ENCODE measurements around the gene UGT1A6. TPM values are rescaled to one million over a fixed set of nuclear protein-coding genes. Genes with fewer than 3 reads are reported as not detected.

Gene UGT1A6
- total RNA-seq, 2 donors from 2014 or later = not detected

DNA sequence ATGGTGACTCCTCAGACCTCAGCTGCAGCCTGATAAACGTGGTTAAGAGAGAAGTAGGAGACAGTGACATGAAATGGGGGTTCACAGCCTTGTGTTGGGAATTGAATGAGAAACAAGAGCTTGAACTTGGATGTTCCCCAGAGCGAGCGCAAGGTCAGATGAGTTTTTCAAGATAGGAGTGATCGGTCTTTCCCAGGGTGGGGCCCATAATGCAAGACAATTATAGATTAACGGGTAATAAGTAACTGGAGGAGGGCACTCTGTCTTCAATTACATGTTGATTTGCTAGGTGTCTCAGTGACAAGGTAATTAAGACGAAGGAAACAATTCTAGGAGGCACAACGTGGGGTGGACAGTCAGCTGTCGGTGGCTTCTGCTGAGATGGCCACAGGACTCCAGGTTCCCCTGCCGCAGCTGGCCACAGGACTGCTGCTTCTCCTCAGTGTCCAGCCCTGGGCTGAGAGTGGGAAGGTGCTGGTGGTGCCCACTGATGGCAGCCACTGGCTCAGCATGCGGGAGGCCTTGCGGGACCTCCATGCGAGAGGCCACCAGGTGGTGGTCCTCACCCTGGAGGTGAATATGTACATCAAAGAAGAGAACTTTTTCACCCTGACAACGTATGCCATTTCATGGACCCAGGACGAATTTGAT, 20.0 kb downstream of the UGT1A6 start, which contains the start of gene UGT1A5:
UGT1A5 (plus strand) TSS at position 297 of the 651 bp plus-strand sequence; CDS start at position 382, 85 bp downstream.
- TF ChIP-seq, protein P1, sequence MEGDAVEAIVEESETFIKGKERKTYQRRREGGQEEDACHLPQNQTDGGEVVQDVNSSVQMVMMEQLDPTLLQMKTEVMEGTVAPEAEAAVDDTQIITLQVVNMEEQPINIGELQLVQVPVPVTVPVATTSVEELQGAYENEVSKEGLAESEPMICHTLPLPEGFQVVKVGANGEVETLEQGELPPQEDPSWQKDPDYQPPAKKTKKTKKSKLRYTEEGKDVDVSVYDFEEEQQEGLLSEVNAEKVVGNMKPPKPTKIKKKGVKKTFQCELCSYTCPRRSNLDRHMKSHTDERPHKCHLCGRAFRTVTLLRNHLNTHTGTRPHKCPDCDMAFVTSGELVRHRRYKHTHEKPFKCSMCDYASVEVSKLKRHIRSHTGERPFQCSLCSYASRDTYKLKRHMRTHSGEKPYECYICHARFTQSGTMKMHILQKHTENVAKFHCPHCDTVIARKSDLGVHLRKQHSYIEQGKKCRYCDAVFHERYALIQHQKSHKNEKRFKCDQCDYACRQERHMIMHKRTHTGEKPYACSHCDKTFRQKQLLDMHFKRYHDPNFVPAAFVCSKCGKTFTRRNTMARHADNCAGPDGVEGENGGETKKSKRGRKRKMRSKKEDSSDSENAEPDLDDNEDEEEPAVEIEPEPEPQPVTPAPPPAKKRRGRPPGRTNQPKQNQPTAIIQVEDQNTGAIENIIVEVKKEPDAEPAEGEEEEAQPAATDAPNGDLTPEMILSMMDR (conservative IDR thresholded peaks at IDR 0.05) = no peak
- Histone ChIP-seq H3K9ac (ENCODE audit: extremely low read depth, low read length, poor library complexity, severe bottlenecking) (no peak within 1 kb of the TSS), H3K27ac (ENCODE audit: low read depth, low read length) (no peak within 1 kb of the TSS), H3K4me3 (ENCODE audit: low read length) (no peak within 1 kb of the TSS), H3K4me1 (ENCODE audit: control insufficient read depth, insufficient read depth, low read length) (no peaks in the 10 kb centered on the region), H3K9me3 (ENCODE audit: control insufficient read depth, low read length) (no peaks in the 10 kb centered on the region), H3K36me3 (ENCODE audit: control insufficient read depth, insufficient read depth, low read length) (no peaks in the 10 kb centered on the region), H3K27me3 (ENCODE audit: control insufficient read depth, insufficient read depth, low read length, poor library complexity, severe bottlenecking) (no peaks in the 10 kb centered on the region)
- Mint-ChIP-seq H3K27ac (no peak within 1 kb of the TSS), H3K4me1 (peaks cover 5% of the 10 kb centered on the region), H3K9me3 (no peaks in the 10 kb centered on the region), H3K36me3 (ENCODE audit: low read depth) (no peaks in the 10 kb centered on the region), H3K4me3 (no peak within 1 kb of the TSS), H3K27me3 (ENCODE audit: insufficient read depth) (peaks cover 13% of the 10 kb centered on the region)
- no peak for DNase-seq
- 92% methylated on average over 11 to 14 of the region's 14 CpGs for WGBS, 2 experiments (ENCODE audit: insufficient coverage in 1 of 2, insufficient read length in 1 of 2)

DNA sequence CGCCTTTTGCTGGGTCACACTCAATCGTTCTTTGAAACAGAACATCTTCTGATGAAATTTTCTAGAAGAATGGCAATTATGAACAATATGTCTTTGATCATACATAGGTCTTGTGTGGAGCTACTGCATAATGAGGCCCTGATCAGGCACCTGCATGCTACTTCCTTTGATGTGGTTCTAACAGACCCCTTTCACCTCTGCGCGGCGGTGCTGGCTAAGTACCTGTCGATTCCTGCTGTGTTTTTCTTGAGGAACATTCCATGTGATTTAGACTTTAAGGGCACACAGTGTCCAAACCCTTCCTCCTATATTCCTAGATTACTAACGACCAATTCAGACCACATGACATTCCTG, 20.5 kb downstream of the UGT1A6 start:
- Histone ChIP-seq H3K27me3 (ENCODE audit: control insufficient read depth, insufficient read depth, low read length, poor library complexity, severe bottlenecking) (no peaks in the 10 kb centered on the region), H3K4me1 (ENCODE audit: control insufficient read depth, insufficient read depth, low read length) (no peaks in the 10 kb centered on the region), H3K36me3 (ENCODE audit: control insufficient read depth, insufficient read depth, low read length) (no peaks in the 10 kb centered on the region), H3K9me3 (ENCODE audit: control insufficient read depth, low read length) (no peaks in the 10 kb centered on the region), H3K4me3 (ENCODE audit: low read length) (no peak overlapping the region), H3K27ac (ENCODE audit: low read depth, low read length) (no peak overlapping the region), H3K9ac (ENCODE audit: extremely low read depth, low read length, poor library complexity, severe bottlenecking) (no peak overlapping the region)
- no peak for DNase-seq
- Mint-ChIP-seq H3K36me3 (ENCODE audit: low read depth) (no peaks in the 10 kb centered on the region), H3K27me3 (ENCODE audit: insufficient read depth) (peaks cover 17% of the 10 kb centered on the region), H3K4me1 (peaks cover 5% of the 10 kb centered on the region), H3K27ac (no peak overlapping the region), H3K9me3 (no peaks in the 10 kb centered on the region), H3K4me3 (no peak overlapping the region)
- TF ChIP-seq, protein P1 (conservative IDR thresholded peaks at IDR 0.05) = no peak
- 89 to 100% methylated on average over 6 to 7 of the region's 7 CpGs for WGBS, 2 experiments (ENCODE audit: insufficient coverage in 1 of 2, insufficient read length in 1 of 2)

DNA sequence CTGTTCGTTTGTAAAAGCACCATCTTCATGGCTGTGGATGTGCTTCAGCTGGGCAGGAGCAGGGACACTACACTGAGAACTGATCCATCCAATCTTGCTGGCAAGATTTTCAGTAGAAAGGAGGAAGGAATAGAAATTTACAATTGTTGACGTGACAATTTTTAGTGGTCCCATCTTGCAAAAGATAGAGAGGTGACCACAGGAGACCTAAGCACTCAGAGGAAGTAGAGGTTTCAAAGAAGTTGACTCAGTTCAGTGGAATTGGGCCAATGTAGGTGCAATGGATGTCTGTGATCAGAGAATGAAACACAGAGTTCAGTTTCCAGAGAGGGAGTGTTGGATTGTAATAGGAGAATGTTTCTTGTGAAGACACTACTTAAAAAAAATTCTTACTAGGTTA, 21.4 kb downstream of the UGT1A6 start:
- Histone ChIP-seq H3K36me3 (ENCODE audit: control insufficient read depth, insufficient read depth, low read length) (no peaks in the 10 kb centered on the region), H3K27ac (ENCODE audit: low read depth, low read length) (no peak overlapping the region), H3K4me1 (ENCODE audit: control insufficient read depth, insufficient read depth, low read length) (no peaks in the 10 kb centered on the region), H3K4me3 (ENCODE audit: low read length) (no peak overlapping the region), H3K27me3 (ENCODE audit: control insufficient read depth, insufficient read depth, low read length, poor library complexity, severe bottlenecking) (no peaks in the 10 kb centered on the region), H3K9me3 (ENCODE audit: control insufficient read depth, low read length) (no peaks in the 10 kb centered on the region), H3K9ac (ENCODE audit: extremely low read depth, low read length, poor library complexity, severe bottlenecking) (no peak overlapping the region)
- 91 to 100% methylated on average over 2 of the region's 2 CpGs for WGBS, 2 experiments (ENCODE audit: insufficient coverage in 1 of 2, insufficient read length in 1 of 2)
- no peak overlapping the region for H3K4me3 Mint-ChIP-seq
- TF ChIP-seq, protein P1 (conservative IDR thresholded peaks at IDR 0.05) = no peak
- no peaks in the 10 kb centered on the region for H3K36me3 Mint-ChIP-seq (ENCODE audit: low read depth)
- no peak for DNase-seq
- no peak overlapping the region for H3K27ac Mint-ChIP-seq
- peaks cover 17% of the 10 kb centered on the region for H3K27me3 Mint-ChIP-seq (ENCODE audit: insufficient read depth)
- H3K9me3 Mint-ChIP-seq = no peaks in the 10 kb centered on the region
- H3K4me1 Mint-ChIP-seq = peaks cover 5% of the 10 kb centered on the region
